ENCODE data around the gene FHOD3. TPM values are rescaled to one million over a fixed set of nuclear protein-coding genes. Genes with fewer than 3 reads are reported as not detected.
A peak's percentile ranks its signal among the peaks of the same experiment; 100 is the strongest.

FHOD3 gene
- total and polyA plus RNA-seq, 9 of the 15 experiments (the other 6 are each of a cell fraction or from before 2014, with no cell fraction given), result 0.11 TPM; not detected in 8

- TF ChIP-seq DEAF1 (CRISPR knock-in tag; IDR thresholded peaks at IDR 0.05) (no peak), PHTF2 (CRISPR knock-in tag; IDR thresholded peaks at IDR 0.05) (no peak), ATF3 (IDR thresholded peaks at IDR 0.05) (peak; percentile 73), ATF3 (CRISPR knock-in tag; conservative IDR thresholded peaks at IDR 0.05) (no peak), NUFIP1 (IDR thresholded peaks at IDR 0.05; ENCODE audit: partially characterized antibody) (no peak), YY1 (IDR thresholded peaks at IDR 0.05; ENCODE audit: borderline replicate concordance in 1 of 3, control insufficient read depth in 1 of 3, extremely low read depth in 1 of 3, insufficient read depth in 3 of 3, insufficient read length in 1 of 3, insufficient replicate concordance in 2 of 3, low read depth in 1 of 3, low read length in 2 of 3) (peak in 1 of 3 experiments; percentile 56), ZNF175 (CRISPR knock-in tag; IDR thresholded peaks at IDR 0.05; ENCODE audit: low read depth) (0 out of 2 replicates have a peak, but pooled peaks have one; percentile 44), C11orf30 (IDR thresholded peaks at IDR 0.05; ENCODE audit: low read depth) (peak; percentile 58; the same call in 1 of the 2 replicates), KDM1A (IDR thresholded peaks at IDR 0.05) (peak; percentile 49 to 68; a peak in 2 of 4 replicates), ZNF316 (IDR thresholded peaks at IDR 0.05) (peak; percentile 80), TRIM24 (IDR thresholded peaks at IDR 0.05) (peak in 1 of 2 experiments; percentile 34; a peak in 1 of 4 replicates), ASH1L (IDR thresholded peaks at IDR 0.05; ENCODE audit: borderline replicate concordance, low read depth, partially characterized antibody) (no peak), CBX3 (IDR thresholded peaks at IDR 0.05; ENCODE audit: borderline replicate concordance in 1 of 2, low read length in 2 of 2) (0 out of 3 replicates have a peak, but pooled peaks of 1 of the 2 experiments have one; percentile 16), MITF (IDR thresholded peaks at IDR 0.05) (peak; percentile 91), SMAD4 (CRISPR knock-in tag; conservative IDR thresholded peaks at IDR 0.05) (0 out of 2 replicates have a peak, but pooled peaks have one; percentile 37), KLF16 (IDR thresholded peaks at IDR 0.05) (peak; percentile 78), ELF4 (CRISPR knock-in tag; IDR thresholded peaks at IDR 0.05) (no peak), PYGO2 (tag; IDR thresholded peaks at IDR 0.05) (0 out of 2 replicates have a peak, but pooled peaks have one; percentile 20), CREBBP (IDR thresholded peaks at IDR 0.05; ENCODE audit: low read depth, low read length) (no peak), CCAR2 (IDR thresholded peaks at IDR 0.05; ENCODE audit: low read depth, low read length) (no peak), PCBP1 (IDR thresholded peaks at IDR 0.05; ENCODE audit: low read depth, low read length, poor library complexity, severe bottlenecking) (no peak), BDP1 (IDR thresholded peaks at IDR 0.05; ENCODE audit: insufficient read depth, insufficient read length) (no peak), ZNF644 (tag; IDR thresholded peaks at IDR 0.05; ENCODE audit: low read depth) (0 out of 2 replicates have a peak, but pooled peaks have one; percentile 51), ILF3 (IDR thresholded peaks at IDR 0.05; ENCODE audit: borderline replicate concordance) (no peak), TAL1 (IDR thresholded peaks at IDR 0.05) (peak; percentile 89), FOXM1 (IDR thresholded peaks at IDR 0.05; ENCODE audit: low read depth) (peak; percentile 63; the same call in 1 of the 2 replicates), FOXM1 (CRISPR knock-in tag; IDR thresholded peaks at IDR 0.05; ENCODE audit: low read depth) (no peak), ZNF133 (CRISPR knock-in tag; IDR thresholded peaks at IDR 0.05) (no peak)
These were observed 127.2 kb downstream of the FHOD3 start (continued) for GRCh38 chr18:36424741-36425142.

Measured in K562 (cell line).